Prostate gland (tissue), 2 donors: ENCODE data around the gene NES. TPM values are rescaled to one million over a fixed set of nuclear protein-coding genes. Genes with fewer than 3 reads are reported as not detected.

ENCODE experiments used
- DNase-seq: peaks from one replicate; pipeline ENCODE4 v3.0.0-alpha.2; 2019; ENCODE audit warnings: low spot score
- H3K27ac ChIP-seq, 2 donors: fragments of 200-600 bp; sonication (generic); 2 replicates each; pipeline ENCODE4 v1.5.1; 2017 to 2019
- H3K27me3 ChIP-seq: fragments of 200-600 bp; sonication (generic); replicated peaks from 2 replicates; pipeline ENCODE4 v1.5.1; 2019; ENCODE audit not compliant: insufficient read depth
- H3K36me3 ChIP-seq, 2 donors: fragments of 200-600 bp; sonication (generic); 1 replicate in 1 of 2; 2 replicates in 1 of 2; pipeline versions ENCODE4 v1.5.1 to v1.8.1; 2017 to 2019
- H3K4me1 ChIP-seq: fragments of 200-600 bp; sonication (generic); replicated peaks from 2 replicates; pipeline ENCODE4 v1.5.1; 2019
- H3K4me3 ChIP-seq, 2 donors: fragments of 200-600 bp; sonication (generic); 2 replicates each; pipeline ENCODE4 v1.5.1; 2017 to 2019
- H3K9me3 ChIP-seq: fragments of 200-600 bp; sonication (generic); 2 replicates; pipeline ENCODE4 v1.5.1; 2017
- POLR2A ChIP-seq: fragments of 450-650 bp; IDR thresholded peaks from one replicate; pipeline ENCODE4 v1.6.1; 2016; ENCODE audit warnings: antibody characterized with exemption, mild to moderate bottlenecking
- POLR2AphosphoS5 ChIP-seq: sonication (generic); formaldehyde crosslinking; IDR thresholded peaks from one replicate; pipeline ENCODE4 v1.6.1; 2017; ENCODE audit warnings: antibody characterized with exemption
- WGBS: methylation state at CpG from one replicate; pipeline ENCODE4 v1.1.5; 2018; 5-methylcytosine and 5-hydroxymethylcytosine counted together
- intact Hi-C: fragments of 100-400 bp; cut with DNase I; formaldehyde crosslinking; loops from one replicate; pipeline ENCODE4 v1.14.2; 2022
- total RNA-seq, 2 donors: library from RNA; depleted of rRNA; stranded (reverse); fragments of >200 nt; gene quantifications; one replicate each; pipeline ENCODE4 v1.1.0, GENCODE V29; 2016
- TF ChIP-seq, protein P1 (sequence below), 4 experiments: fragments of 200-600 bp in 2 of 4; fragments of 450-650 bp in 2 of 4; sonication (generic) in 2 of 4; IDR thresholded peaks; 1 replicate in 3 of 4; 2 replicates in 1 of 4; pipeline ENCODE4 v1.5.1; 2016 to 2019; ENCODE audit warnings: antibody characterized with exemption in 4 of 4, mild to moderate bottlenecking in 2 of 4, moderate library complexity in 2 of 4

NES gene
- total RNA-seq, 2 donors from 2014 or later = 11.2 to 33.4 TPM

DNA sequence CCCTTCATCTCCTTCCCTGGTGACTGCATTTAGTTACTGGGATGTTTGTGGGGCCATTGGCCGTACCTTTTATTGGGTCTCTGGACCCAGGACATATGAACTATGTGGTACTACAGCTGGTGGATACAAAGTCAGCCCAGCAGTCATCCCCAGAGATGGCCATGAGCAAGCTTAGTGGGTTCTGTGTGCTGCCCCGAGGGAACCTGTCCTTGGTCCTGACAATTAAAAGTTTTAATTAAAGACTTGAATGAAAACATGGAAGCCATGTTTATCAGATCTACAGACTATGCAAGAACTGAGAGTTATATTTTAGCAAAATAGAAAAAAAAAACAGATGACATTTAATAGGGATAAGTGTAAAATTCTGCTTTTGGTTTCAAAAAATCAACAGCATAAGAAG lies 2.8 kb upstream of the NES start:
- intact Hi-C loops = no loop called here
- Histone ChIP-seq H3K36me3 (no peaks in the 10 kb centered on the region), H3K4me3 (no peak overlapping the region), H3K27me3 (peaks cover 5% of the 10 kb centered on the region), H3K9me3 (no peaks in the 10 kb centered on the region), H3K4me1 (peaks cover 4% of the 10 kb centered on the region), H3K27ac (no peak overlapping the region)
- DNase-seq = no peak
- WGBS = 51% methylated on average over 2 of the region's 2 CpGs
- TF ChIP-seq POLR2A (no peak), POLR2AphosphoS5 (no peak)
- TF ChIP-seq, protein P1, sequence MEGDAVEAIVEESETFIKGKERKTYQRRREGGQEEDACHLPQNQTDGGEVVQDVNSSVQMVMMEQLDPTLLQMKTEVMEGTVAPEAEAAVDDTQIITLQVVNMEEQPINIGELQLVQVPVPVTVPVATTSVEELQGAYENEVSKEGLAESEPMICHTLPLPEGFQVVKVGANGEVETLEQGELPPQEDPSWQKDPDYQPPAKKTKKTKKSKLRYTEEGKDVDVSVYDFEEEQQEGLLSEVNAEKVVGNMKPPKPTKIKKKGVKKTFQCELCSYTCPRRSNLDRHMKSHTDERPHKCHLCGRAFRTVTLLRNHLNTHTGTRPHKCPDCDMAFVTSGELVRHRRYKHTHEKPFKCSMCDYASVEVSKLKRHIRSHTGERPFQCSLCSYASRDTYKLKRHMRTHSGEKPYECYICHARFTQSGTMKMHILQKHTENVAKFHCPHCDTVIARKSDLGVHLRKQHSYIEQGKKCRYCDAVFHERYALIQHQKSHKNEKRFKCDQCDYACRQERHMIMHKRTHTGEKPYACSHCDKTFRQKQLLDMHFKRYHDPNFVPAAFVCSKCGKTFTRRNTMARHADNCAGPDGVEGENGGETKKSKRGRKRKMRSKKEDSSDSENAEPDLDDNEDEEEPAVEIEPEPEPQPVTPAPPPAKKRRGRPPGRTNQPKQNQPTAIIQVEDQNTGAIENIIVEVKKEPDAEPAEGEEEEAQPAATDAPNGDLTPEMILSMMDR (IDR thresholded peaks at IDR 0.05) = no peak

DNA sequence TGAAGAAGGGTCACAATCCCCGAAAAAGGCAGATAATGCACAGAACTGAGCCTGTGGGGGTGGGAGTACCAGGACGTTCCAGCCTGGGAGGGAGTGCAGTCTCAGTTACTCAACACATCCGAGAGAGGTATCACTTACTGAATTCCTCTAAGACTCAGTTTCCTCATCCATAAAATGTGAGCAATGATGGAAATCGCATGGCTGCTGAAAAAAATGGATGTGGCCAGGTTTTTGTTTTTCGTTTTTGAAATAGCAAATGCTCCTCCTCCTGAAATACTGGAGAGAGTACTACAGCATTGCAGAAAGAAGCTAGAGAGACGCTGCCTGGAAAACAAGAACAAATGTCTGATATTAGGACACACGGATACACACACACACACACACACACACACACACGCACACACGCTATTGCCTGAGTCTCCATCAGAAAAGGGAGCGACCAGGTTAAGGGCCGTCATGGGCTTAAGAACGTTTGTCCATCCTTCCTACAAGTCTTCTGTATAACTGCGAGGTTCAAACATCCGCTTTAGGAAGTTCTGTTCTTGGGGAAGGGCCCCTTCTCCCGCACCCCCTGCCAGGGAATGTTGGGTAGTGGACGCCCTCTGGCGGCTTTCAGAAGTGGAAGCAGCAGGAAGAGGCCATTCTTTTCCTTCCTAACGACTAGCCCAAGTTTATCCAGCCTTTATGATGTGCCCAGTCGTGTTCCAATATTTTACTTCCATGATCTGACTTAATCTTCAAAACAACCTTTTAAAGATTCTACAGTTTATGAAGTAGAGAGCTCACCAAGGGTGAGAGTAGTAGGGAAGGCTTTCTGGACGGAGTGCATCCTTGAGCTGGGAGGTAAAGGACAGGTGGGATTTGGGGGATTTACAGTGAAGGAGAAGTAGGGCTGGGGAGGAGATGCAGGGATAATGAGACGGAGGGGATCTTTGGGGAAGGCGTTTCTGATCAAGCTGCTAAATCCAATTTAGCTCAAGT lies 699 bp upstream of the NES start:
- Histone ChIP-seq H3K4me1 (peaks cover 4% of the 10 kb centered on the region), H3K36me3 (no peaks in the 10 kb centered on the region), H3K27ac (peak overlapping the region; percentile 60 to 74), H3K4me3 (peak overlapping the region; percentile 27 to 33), H3K9me3 (no peaks in the 10 kb centered on the region), H3K27me3 (peaks cover 5% of the 10 kb centered on the region)
- WGBS = 3% methylated on average over 22 of the region's 22 CpGs
- TF ChIP-seq POLR2AphosphoS5 (peak; percentile 33), POLR2A (no peak)
- TF ChIP-seq, protein P1 (IDR thresholded peaks at IDR 0.05) = peak; percentile 22 to 84 (median 74)
- intact Hi-C loops = loop anchor here (1.0 kb wide), 1 partner anchor 18 kb away; no protein-coding TSS in a partner anchor
- no peak for DNase-seq

DNA sequence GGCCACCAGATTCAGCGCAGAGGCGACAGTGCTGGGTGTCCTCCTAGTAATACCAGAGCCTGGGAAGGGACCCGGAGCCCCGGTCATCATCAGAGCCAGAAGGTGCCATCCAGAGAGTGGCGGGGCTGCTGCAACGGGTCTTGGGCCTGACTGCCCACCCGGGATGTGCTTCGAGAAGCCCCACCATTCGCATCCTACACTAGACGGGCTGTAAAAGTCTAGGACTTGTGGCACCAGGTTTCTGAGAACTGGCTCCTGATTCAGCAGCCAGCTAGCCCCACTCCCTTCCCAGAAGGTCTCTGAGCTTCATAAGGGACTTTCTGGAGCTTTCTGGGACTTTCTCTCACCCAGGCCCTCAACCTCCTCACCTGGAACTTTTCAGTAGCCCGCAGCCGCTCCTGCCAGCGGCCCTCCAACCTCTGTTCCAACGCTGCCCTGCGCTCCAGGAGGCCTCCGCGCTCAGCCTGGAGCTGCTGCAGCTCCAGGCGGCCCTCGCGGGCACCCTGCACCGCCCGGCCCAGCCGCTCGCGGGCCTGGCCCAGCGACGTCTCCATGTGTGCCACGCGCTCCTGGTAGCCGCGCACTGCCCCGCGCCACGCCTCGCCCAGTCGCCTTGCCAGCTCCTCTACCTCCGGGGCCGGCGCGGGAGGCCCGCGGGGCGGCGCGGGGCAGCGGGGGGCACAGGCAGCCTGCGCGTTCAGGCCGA lies 940 bp downstream of the NES start:
- peaks cover 4% of the 10 kb centered on the region for H3K4me1 ChIP-seq
- peak overlapping the region; percentile 27 to 33 for H3K4me3 ChIP-seq
- no peaks in the 10 kb centered on the region for H3K36me3 ChIP-seq
- no peaks in the 10 kb centered on the region for H3K9me3 ChIP-seq
- H3K27me3 ChIP-seq = peaks cover 5% of the 10 kb centered on the region
- peak overlapping the region; percentile 60 to 74 for H3K27ac ChIP-seq
- intact Hi-C loops = no loop called here
- WGBS = 16% methylated on average over 42 of the region's 49 CpGs
- TF ChIP-seq, protein P1 (IDR thresholded peaks at IDR 0.05) = no peak
- TF ChIP-seq POLR2AphosphoS5 (no peak), POLR2A (no peak)
- no peak for DNase-seq

DNA sequence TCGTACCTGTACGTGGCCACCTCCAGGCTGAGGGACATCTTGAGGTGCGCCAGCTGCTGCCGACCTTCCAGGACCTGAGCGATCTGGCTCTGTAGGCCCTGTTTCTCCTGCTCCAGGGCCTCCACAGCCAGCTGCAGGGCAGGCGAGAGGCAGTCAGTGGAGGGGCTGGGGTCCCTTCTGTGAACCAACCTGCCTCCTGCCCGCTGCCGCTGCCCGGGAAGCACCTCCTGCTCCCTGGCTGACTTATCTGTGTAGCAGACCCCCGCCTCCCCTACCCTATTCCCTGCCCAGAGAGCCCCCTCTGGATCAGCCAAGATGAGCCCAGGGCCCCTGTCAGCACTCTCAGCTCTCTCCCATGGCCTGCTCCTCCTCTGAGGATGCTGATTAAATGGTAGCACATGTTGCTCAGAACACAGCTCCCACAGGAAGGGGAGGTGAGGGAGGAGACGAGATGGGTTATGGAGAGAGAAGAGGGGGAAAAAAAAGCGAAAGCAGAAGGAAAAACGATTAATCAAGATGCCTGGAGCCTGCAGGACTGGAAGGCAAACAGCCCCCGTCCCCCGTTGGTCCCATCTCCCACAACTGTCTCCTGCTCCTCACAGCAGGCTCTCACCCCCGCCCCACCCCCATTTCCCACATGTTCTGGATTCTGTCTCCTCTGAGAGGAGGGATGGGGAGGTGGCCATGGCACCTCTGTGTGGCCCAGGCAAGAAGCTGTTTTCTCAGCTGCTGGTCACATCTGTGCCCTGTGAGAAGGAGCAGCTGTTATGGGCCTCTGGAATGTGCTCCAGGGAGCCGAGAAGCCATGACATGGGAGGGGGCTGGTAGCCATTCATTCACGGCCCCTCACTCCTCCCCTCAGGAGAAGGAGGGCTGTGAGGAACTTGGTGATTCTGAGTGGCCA lies 1.7 kb downstream of the NES start:
- intact Hi-C loops = no loop called here
- TF ChIP-seq POLR2AphosphoS5 = no peak
- TF ChIP-seq, protein P1 (IDR thresholded peaks at IDR 0.05) = no peak
- no peak for TF ChIP-seq POLR2A
- no peak for DNase-seq
- Histone ChIP-seq H3K27me3 (peaks cover 5% of the 10 kb centered on the region), H3K4me1 (peaks cover 4% of the 10 kb centered on the region), H3K9me3 (no peaks in the 10 kb centered on the region), H3K36me3 (no peaks in the 10 kb centered on the region), H3K27ac (peak overlapping the region; percentile 60 to 74), H3K4me3 (peak overlapping the region; percentile 27 to 33)
- WGBS = 59% methylated on average over 16 of the region's 18 CpGs
